MCF 10A (cell line): ENCODE data around the gene ZMIZ1. TPM values are rescaled to one million over a fixed set of nuclear protein-coding genes. Genes with fewer than 3 reads are reported as not detected.

ENCODE experiments used
- BruUV-seq: library from RNA; stranded (reverse); fragments of 400-500 nt; replicated peaks from 2 replicates; lab custom pipeline; 2021; lab: Mats Ljungman, UMichigan
- CTCF ChIA-PET: fragments of 300-600 bp; sonication (Branson Sonifier 250); formaldehyde crosslinking; extraction: SDS; loops from one replicate; lab custom pipeline; 2021; ENCODE audit warnings: antibody characterized with exemption, inconsistent platforms; lab: Yijun Ruan, JAX
- POLR2A ChIA-PET: fragments of 300-600, 350-650 bp; sonication (Branson Sonifier 250); formaldehyde crosslinking; extraction: SDS; loops from one replicate; lab custom pipeline; 2020; ENCODE audit warnings: antibody characterized with exemption, inconsistent platforms; lab: Yijun Ruan, JAX
- DNase-seq: peaks from one replicate; pipeline ENCODE4 v3.0.0-alpha.2; 2018; ENCODE audit not compliant: unreplicated experiment
- H3K27ac Mint-ChIP-seq: one replicate; pipeline ENCODE4 v1.8.0; 2022; ENCODE audit warnings: mild to moderate bottlenecking, low read depth, mixed read lengths; ENCODE audit not compliant: unreplicated experiment
- H3K27me3 Mint-ChIP-seq: one replicate; pipeline ENCODE4 v1.8.0; 2022; ENCODE audit warnings: mixed read lengths; ENCODE audit not compliant: insufficient read depth, unreplicated experiment
- H3K36me3 Mint-ChIP-seq: one replicate; pipeline ENCODE4 v1.8.0; 2022; ENCODE audit warnings: mild to moderate bottlenecking, moderate library complexity, mixed read lengths; ENCODE audit not compliant: insufficient read depth, unreplicated experiment
- H3K4me1 Mint-ChIP-seq: one replicate; pipeline ENCODE4 v1.8.0; 2022; ENCODE audit warnings: mixed read lengths; ENCODE audit not compliant: insufficient read depth, unreplicated experiment
- H3K4me3 Mint-ChIP-seq: one replicate; pipeline ENCODE4 v1.8.0; 2022; ENCODE audit warnings: mild to moderate bottlenecking, moderate library complexity, mixed read lengths; ENCODE audit not compliant: unreplicated experiment
- H3K9me3 Mint-ChIP-seq: one replicate; pipeline ENCODE4 v1.8.0; 2022; ENCODE audit warnings: mixed read lengths; ENCODE audit not compliant: unreplicated experiment
- CTCF ChIP-seq: fragments of 200-600 bp; IDR thresholded peaks from one replicate; pipeline ENCODE4 v1.8.0; 2022; ENCODE audit warnings: antibody characterized with exemption, mild to moderate bottlenecking; ENCODE audit not compliant: unreplicated experiment
- intact Hi-C: fragments of 100-400 bp; cut with micrococcal nuclease; formaldehyde crosslinking; loops from 2 replicates; pipeline ENCODE4 v1.14.1; 2022
- total RNA-seq: library from RNA; stranded (reverse); gene quantifications from 2 replicates; pipeline ENCODE4 v1.2.3, GENCODE V29; 2022

The ZMIZ1 gene
- total RNA-seq, 1 experiment from 2014 or later, result 15.5 TPM

GRCh38 chr10:79042639-79043411 is 25.9 kb upstream of the ZMIZ1 start:
- ChIA-PET POLR2A (no interaction called here), CTCF (interaction anchor here (0.5 to 0.8 kb wide), 4 partner anchors 20 to 1472 kb away, joined by 3 to 4 read pairs (median 4); no protein-coding TSS in a partner anchor)
- H3K36me3 Mint-ChIP-seq, result no peaks in the 10 kb centered on the region
- DNase-seq, result no peak
- peaks cover 29% of the 10 kb centered on the region for H3K27me3 Mint-ChIP-seq
- TF ChIP-seq CTCF, result no peak
- BruUV-seq, result no TSS peak
- no peaks in the 10 kb centered on the region for H3K4me1 Mint-ChIP-seq
- no peak overlapping the region for H3K4me3 Mint-ChIP-seq
- intact Hi-C loops, result no loop called here
- H3K9me3 Mint-ChIP-seq, result no peaks in the 10 kb centered on the region
- H3K27ac Mint-ChIP-seq, result no peak overlapping the region

DNA sequence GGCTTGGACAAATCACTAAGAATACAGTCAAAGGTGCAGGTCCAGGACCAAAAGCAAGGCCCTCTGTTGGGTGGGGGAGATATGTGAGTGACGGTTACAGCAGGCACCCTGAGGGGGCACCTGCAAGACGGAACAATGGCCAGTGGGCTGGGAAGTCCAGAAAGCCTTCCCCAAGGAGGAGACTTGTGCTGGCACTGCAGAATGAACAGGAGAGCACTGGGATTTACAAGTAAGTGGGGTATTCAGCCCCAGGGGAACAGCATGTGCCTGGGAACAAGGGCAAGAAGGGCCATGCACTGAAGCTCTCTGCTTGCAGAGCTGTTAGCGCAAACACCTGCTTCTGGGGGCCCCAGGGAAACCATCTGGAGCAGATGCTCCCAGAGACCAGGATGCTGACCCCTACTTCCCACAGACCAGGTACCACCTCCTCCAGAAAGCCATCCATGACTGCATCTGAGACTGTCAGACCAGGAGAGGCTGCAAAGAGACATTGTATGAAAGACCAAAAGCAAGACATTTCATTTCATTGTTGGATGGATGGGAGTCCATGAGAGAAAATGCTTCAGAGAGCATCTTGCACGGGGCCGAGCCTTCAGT is 24.6 kb upstream of the ZMIZ1 start:
- H3K27ac Mint-ChIP-seq, result no peak overlapping the region
- peaks cover 29% of the 10 kb centered on the region for H3K27me3 Mint-ChIP-seq
- no peak for DNase-seq
- H3K4me1 Mint-ChIP-seq, result peaks cover 5% of the 10 kb centered on the region
- CTCF ChIA-PET, result no interaction called here
- TF ChIP-seq CTCF, result no peak
- no peak overlapping the region for H3K4me3 Mint-ChIP-seq
- H3K9me3 Mint-ChIP-seq, result no peaks in the 10 kb centered on the region
- BruUV-seq, result no TSS peak
- intact Hi-C loops, result no loop called here
- no peaks in the 10 kb centered on the region for H3K36me3 Mint-ChIP-seq
- POLR2A ChIA-PET, result no interaction called here

- Mint-ChIP-seq H3K4me1 (peaks cover 5% of the 10 kb centered on the region), H3K27me3 (peaks cover 29% of the 10 kb centered on the region), H3K36me3 (no peaks in the 10 kb centered on the region), H3K9me3 (no peaks in the 10 kb centered on the region), H3K4me3 (no peak overlapping the region), H3K27ac (no peak overlapping the region)
- ChIA-PET CTCF (no interaction called here), POLR2A (no interaction called here)
- intact Hi-C loops, result no loop called here
- DNase-seq, result no peak
- no TSS peak for BruUV-seq
- no peak for TF ChIP-seq CTCF
Measured at GRCh38 chr10:79044846-79045245, 23.9 kb upstream of the ZMIZ1 start.

DNA sequence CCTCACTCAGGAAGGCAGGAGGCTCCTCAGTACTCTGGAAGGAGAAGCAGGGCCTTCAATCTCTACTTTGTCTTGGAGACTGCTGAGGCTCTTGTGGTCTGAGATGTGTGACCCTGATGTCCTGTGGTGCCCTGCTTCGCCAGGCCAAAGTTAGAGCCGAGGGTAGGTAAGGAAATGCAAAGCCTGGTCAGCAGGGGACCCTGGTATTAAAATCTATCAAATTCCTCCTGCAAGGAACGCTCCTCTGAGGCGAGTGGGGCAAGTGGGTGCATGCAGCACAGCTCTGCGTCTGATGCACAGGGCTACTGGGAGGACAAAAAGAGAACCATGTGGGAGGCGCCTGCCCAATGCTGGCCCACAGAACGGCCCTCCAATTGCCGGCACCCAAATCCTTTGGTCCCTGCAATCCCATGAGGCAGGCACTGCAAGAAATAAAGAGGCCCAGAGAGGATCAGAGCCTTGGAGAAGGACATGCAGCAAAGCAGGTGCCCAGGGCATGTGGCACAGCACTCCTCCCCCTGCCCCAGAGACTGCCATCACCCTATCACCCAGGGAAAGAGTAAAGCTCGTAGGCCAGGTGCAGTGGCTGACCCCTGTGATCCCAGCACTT is 23.1 kb upstream of the ZMIZ1 start:
- POLR2A ChIA-PET, result no interaction called here

More for the DNA sequence above, 23.1 kb upstream of the ZMIZ1 start:
- Mint-ChIP-seq H3K4me3 (no peak overlapping the region), H3K36me3 (no peaks in the 10 kb centered on the region), H3K4me1 (peaks cover 7% of the 10 kb centered on the region), H3K27me3 (peaks cover 26% of the 10 kb centered on the region), H3K27ac (no peak overlapping the region), H3K9me3 (no peaks in the 10 kb centered on the region)
- TF ChIP-seq CTCF, result no peak
- CTCF ChIA-PET, result no interaction called here
- DNase-seq, result no peak
- intact Hi-C loops, result no loop called here
- BruUV-seq, result no TSS peak
